Measurements from ENCODE around the gene TMEM182. TPM values are rescaled to one million over a fixed set of nuclear protein-coding genes. Genes with fewer than 3 reads are reported as not detected.

TMEM182 gene
- total RNA-seq, 1 donor from 2014 or later = 6.1 TPM

DNA sequence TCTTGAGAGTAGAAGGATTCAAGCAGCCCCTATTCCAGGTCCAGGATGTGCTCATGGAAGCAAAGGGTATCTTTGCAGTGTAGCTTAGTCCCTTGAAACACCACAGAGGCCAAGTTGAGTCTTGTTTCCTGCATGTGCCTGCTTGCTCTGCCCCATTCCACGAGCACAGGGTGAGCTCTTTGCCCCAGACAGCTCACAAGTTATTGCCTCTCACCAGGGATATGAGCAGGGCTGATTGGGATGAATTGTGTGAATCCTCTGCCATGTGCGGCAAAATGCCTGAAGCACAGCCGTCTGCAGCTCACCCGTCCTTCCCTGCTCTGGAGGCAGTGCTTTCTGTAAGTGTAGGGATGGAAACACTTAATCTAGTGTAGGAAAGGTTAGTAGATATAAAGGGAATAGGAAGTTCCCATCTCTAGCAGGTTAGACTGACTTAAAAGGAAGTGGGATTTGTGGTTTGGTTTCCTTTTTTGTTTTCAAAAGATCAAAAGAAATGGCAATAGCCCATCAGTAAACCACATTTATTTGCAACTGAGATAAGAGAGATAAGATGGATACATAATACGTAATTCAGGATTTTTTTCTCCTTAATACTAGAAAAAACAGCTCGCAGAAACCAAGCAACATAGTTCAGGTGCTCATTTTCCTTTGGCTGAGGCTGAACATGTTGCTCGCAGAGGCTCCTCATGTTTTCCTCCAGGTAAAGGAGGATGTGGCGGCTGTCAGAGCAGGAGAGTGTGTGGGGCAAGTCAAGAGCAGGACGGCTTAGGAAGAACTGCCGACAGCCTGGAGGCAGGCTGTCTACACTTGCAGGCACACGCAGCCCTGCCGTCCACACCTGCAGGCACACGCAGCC, 41.4 kb downstream of the TMEM182 start:
- H3K4me3 ChIP-seq (ENCODE audit: low read depth, low read length) = no peak overlapping the region
- TF ChIP-seq, protein P1, sequence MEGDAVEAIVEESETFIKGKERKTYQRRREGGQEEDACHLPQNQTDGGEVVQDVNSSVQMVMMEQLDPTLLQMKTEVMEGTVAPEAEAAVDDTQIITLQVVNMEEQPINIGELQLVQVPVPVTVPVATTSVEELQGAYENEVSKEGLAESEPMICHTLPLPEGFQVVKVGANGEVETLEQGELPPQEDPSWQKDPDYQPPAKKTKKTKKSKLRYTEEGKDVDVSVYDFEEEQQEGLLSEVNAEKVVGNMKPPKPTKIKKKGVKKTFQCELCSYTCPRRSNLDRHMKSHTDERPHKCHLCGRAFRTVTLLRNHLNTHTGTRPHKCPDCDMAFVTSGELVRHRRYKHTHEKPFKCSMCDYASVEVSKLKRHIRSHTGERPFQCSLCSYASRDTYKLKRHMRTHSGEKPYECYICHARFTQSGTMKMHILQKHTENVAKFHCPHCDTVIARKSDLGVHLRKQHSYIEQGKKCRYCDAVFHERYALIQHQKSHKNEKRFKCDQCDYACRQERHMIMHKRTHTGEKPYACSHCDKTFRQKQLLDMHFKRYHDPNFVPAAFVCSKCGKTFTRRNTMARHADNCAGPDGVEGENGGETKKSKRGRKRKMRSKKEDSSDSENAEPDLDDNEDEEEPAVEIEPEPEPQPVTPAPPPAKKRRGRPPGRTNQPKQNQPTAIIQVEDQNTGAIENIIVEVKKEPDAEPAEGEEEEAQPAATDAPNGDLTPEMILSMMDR (IDR thresholded peaks at IDR 0.05; ENCODE audit: insufficient read depth, low read length, severe bottlenecking) = no peak
- DNase-seq (ENCODE audit: low read depth) = peak; percentile 73
- no peaks in the 10 kb centered on the region for H3K27me3 ChIP-seq (ENCODE audit: control insufficient read depth, insufficient read depth, low read length)
- FAIRE-seq = no peak
- H3K36me3 ChIP-seq (ENCODE audit: control insufficient read depth, insufficient read depth, low read length) = no peaks in the 10 kb centered on the region

DNA sequence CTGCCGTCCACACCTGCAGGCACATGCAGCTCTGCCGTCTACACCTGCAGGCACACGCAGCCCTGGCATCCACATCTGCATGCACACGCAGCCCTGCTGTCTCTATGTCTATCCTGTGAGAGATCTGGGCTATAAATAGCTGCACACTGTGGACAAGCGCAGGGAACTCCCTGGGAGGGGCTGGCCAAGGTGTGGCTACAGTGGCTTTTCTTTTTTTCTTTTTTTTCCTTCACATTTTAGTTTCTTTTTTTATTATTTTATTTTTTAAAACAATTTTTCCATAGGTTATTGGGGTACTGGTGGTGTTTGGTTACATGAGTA, 42.0 kb downstream of the TMEM182 start:
- TF ChIP-seq, protein P1 (IDR thresholded peaks at IDR 0.05; ENCODE audit: insufficient read depth, low read length, severe bottlenecking) = no peak
- Histone ChIP-seq H3K4me3 (ENCODE audit: low read depth, low read length) (no peak overlapping the region), H3K36me3 (ENCODE audit: control insufficient read depth, insufficient read depth, low read length) (no peaks in the 10 kb centered on the region), H3K27me3 (ENCODE audit: control insufficient read depth, insufficient read depth, low read length) (no peaks in the 10 kb centered on the region)
- peak; percentile 39 for DNase-seq (ENCODE audit: low read depth)
- no peak for FAIRE-seq

DNA sequence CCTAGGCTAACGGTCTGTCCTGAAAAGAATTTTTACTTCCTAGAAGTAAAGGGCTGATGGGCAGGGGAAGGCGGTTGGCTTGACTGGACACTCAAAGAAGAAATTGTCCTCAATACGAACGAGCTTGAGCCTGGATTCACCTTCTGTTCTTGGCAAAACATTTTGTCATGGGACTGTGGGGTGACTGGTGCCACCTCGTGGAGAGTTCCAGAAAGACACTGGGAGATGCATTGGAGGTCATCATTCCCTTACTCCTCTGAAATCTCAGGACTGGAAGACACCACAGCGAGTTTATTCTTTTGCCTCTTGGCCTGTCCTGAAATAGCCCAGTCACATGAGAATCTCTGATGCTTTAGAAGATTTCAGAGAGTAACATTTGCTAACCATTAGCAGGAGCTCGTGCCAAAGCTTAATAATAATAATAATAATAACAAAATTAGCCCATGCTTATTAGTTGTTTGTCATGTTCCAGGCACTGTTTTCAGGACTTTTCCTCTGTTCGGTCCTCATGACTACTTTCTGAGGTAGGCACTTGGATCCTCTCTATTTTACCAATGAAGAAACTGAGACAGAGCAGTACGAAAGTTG, 44.5 kb downstream of the TMEM182 start:
- no peaks in the 10 kb centered on the region for H3K36me3 ChIP-seq (ENCODE audit: control insufficient read depth, insufficient read depth, low read length)
- TF ChIP-seq, protein P1 (IDR thresholded peaks at IDR 0.05; ENCODE audit: insufficient read depth, low read length, severe bottlenecking) = peak; percentile 87
- H3K27me3 ChIP-seq (ENCODE audit: control insufficient read depth, insufficient read depth, low read length) = no peaks in the 10 kb centered on the region
- peak; percentile 18 for FAIRE-seq
- no peak overlapping the region for H3K4me3 ChIP-seq (ENCODE audit: low read depth, low read length)
- DNase-seq (ENCODE audit: low read depth) = peak; percentile 64

DNA sequence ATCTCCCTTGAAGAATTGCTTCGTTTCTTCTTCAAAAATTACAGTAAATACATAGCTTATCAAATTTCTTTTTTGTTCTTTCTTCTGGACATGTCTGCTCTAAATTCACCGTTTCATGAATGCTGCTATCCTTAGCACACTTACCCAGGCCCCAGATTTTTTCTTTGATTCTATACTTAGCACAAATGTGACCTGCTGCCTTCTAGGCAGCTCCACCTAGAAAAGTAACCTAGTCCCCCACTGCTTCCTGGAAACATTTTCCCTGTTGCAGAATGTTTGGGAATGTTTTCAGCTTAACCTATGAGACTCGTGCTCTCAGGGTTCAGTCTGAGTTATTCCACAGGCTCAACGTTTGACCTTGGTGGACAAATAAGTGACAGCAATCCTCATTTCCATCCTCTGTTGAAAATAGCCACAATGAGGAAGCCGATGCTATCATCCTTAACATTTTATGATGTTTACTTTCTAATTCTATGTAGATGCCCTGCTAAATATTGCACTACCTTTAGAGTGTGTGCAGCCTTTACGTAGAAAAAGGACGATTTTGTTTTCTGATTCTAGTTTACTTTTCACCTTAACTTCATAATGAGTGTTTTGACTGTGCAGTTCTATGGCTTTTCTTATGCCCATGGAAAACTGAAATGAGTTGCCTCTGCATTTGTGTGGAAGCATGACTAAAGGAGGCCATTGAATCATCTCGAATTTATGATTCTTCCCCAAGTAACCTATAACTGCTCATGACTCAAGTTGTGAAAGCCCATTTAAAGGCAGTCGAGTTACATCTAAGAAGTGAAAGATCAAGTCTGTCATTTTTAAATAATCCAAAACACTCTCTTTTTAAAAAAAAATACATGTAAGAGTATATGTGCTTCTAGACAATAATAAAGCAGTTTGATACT, 47.7 kb downstream of the TMEM182 start:
- FAIRE-seq = no peak
- no peak for DNase-seq (ENCODE audit: low read depth)
- TF ChIP-seq, protein P1 (IDR thresholded peaks at IDR 0.05; ENCODE audit: insufficient read depth, low read length, severe bottlenecking) = no peak
- Histone ChIP-seq H3K27me3 (ENCODE audit: control insufficient read depth, insufficient read depth, low read length) (no peaks in the 10 kb centered on the region), H3K36me3 (ENCODE audit: control insufficient read depth, insufficient read depth, low read length) (no peaks in the 10 kb centered on the region), H3K4me3 (ENCODE audit: low read depth, low read length) (no peak overlapping the region)

DNA sequence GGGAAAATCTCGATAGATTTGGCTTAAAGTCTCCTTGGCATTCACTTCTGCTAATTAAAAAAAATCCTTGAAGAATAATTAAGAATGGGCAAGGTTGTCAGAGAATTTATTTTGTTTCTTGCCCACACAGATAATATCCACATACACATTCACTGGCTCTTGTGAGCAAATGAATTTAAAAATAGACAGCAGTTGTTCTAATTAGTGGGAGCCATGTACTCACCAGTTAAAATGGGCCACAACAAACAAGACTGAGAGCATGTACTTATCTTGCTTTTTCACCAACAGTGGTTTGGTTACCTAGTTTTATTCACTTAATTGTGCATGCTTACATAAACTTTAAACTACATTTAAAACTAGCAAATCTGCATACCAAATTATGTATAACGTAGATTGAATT, 53.5 kb downstream of the TMEM182 start:
- DNase-seq (ENCODE audit: low read depth) (no peak), FAIRE-seq (no peak)
- Histone ChIP-seq H3K4me3 (ENCODE audit: low read depth, low read length) (no peak overlapping the region), H3K36me3 (ENCODE audit: control insufficient read depth, insufficient read depth, low read length) (no peaks in the 10 kb centered on the region), H3K27me3 (ENCODE audit: control insufficient read depth, insufficient read depth, low read length) (no peaks in the 10 kb centered on the region)
- TF ChIP-seq, protein P1 (IDR thresholded peaks at IDR 0.05; ENCODE audit: insufficient read depth, low read length, severe bottlenecking) = no peak
